Stimulated activated CD8-positive, alpha-beta memory T cell treated with anti-CD3 and anti-CD28 coated beads, Interleukin-7, amount 100 ng/mL, for 4 hours (primary cell): ENCODE measurements around the gene DUSP28.
A peak's percentile ranks its signal among the peaks of the same experiment; 100 is the strongest.
"Not testable (repeated sequence)": the region's sequence is repeated elsewhere in the genome, so short reads cannot be mapped to it uniquely, and the experiment has no call there.

Source experiments
- DNase-seq, 2 donors: peaks; one replicate each; pipeline ENCODE4 v3.0.0-alpha.2; 2020; ENCODE audit warnings: low read depth in 2 of 2

DUSP28 gene

GRCh38 chr2:240560480-240561324, 545 bp downstream of the DUSP28 start:
- peak; percentile 99 for DNase-seq

GRCh38 chr2:240561325-240561971, 1.3 kb downstream of the DUSP28 start:
- DNase-seq = no peak

GRCh38 chr2:240563231-240563630, 3.1 kb downstream of the DUSP28 start:
- not testable (repeated sequence) for DNase-seq

- DNase-seq = no peak
These were observed 3.9 kb downstream of the DUSP28 start for GRCh38 chr2:240563951-240564560.

GRCh38 chr2:240564561-240565332, 4.6 kb downstream of the DUSP28 start:
- no peak for DNase-seq

GRCh38 chr2:240565333-240566202, 5.4 kb downstream of the DUSP28 start:
- peak; percentile 89 to 90 for DNase-seq

GRCh38 chr2:240566203-240567136, 6.3 kb downstream of the DUSP28 start:
- DNase-seq = peak; percentile 87 to 94

GRCh38 chr2:240567137-240567871, 7.1 kb downstream of the DUSP28 start:
- no peak for DNase-seq

- peak in 1 of 2 donors; percentile 43 for DNase-seq
These were observed 7.9 kb downstream of the DUSP28 start, which contains the start of gene RNPEPL1 for GRCh38 chr2:240567872-240568677. Gene RNPEPL1 (plus strand): TSS chr2:240568484. CDS start chr2:240568587, 103 bp downstream.

- DNase-seq = peak in 1 of 2 donors; percentile 68
These were observed 8.7 kb downstream of the DUSP28 start for GRCh38 chr2:240568678-240569522.

GRCh38 chr2:240569523-240569997, 9.4 kb downstream of the DUSP28 start:
- DNase-seq = no peak

- no peak for DNase-seq
These were observed 9.9 kb downstream of the DUSP28 start for GRCh38 chr2:240569998-240570530.

- no peak for DNase-seq
These were observed 10.6 kb downstream of the DUSP28 start for GRCh38 chr2:240570531-240571313.

GRCh38 chr2:240571314-240571973, 11.3 kb downstream of the DUSP28 start:
- DNase-seq = no peak
